GM18868 (cell line): Measurements from ENCODE around the gene FAM20C.

Experiments
- ATAC-seq: cut with Tn5 transposase; IDR thresholded peaks from one replicate; pipeline ENCODE4 v1.9.1; 2021; ENCODE audit warnings: mild to moderate bottlenecking, moderate library complexity; ENCODE audit not compliant: unreplicated experiment

Gene FAM20C

GRCh38 chr7:221978-222715 is 29.8 kb downstream of the FAM20C start:
- no peak for ATAC-seq

- no peak for ATAC-seq
Observed at GRCh38 chr7:222716-223041, 30.3 kb downstream of the FAM20C start.

- ATAC-seq: no peak
Observed at GRCh38 chr7:223118-223800, 30.9 kb downstream of the FAM20C start.

GRCh38 chr7:223861-224260 is 31.5 kb downstream of the FAM20C start:
- ATAC-seq: no peak

- ATAC-seq: no peak
Observed at GRCh38 chr7:226281-226895, 34.0 kb downstream of the FAM20C start.

- ATAC-seq: no peak
Observed at GRCh38 chr7:227926-228325, 35.6 kb downstream of the FAM20C start.

GRCh38 chr7:228610-229009 is 36.2 kb downstream of the FAM20C start:
- ATAC-seq: no peak

- ATAC-seq: no peak
Observed at GRCh38 chr7:229184-229964, 37.0 kb downstream of the FAM20C start.

- no peak for ATAC-seq
Observed at GRCh38 chr7:230274-230673, 37.9 kb downstream of the FAM20C start.

- no peak for ATAC-seq
Observed at GRCh38 chr7:231030-231857, 38.9 kb downstream of the FAM20C start.

- ATAC-seq: no peak
Observed at GRCh38 chr7:231858-232246, 39.5 kb downstream of the FAM20C start.

GRCh38 chr7:232410-233248 is 40.3 kb downstream of the FAM20C start:
- no peak for ATAC-seq

GRCh38 chr7:233249-234035 is 41.1 kb downstream of the FAM20C start:
- ATAC-seq: no peak

GRCh38 chr7:234051-234707 is 41.8 kb downstream of the FAM20C start:
- no peak for ATAC-seq

- no peak for ATAC-seq
Observed at GRCh38 chr7:234708-235553, 42.6 kb downstream of the FAM20C start.

- no peak for ATAC-seq
Observed at GRCh38 chr7:235576-236395, 43.4 kb downstream of the FAM20C start.

- ATAC-seq: no peak
Observed at GRCh38 chr7:236967-237366, 44.6 kb downstream of the FAM20C start.
